HG02623 (cell line): ENCODE data around the gene RCE1.

Experiments used
- ATAC-seq: cut with Tn5 transposase; IDR thresholded peaks from one replicate; pipeline ENCODE4 v1.9.1; 2021; ENCODE audit warnings: moderate library complexity; ENCODE audit not compliant: unreplicated experiment

The RCE1 gene

DNA sequence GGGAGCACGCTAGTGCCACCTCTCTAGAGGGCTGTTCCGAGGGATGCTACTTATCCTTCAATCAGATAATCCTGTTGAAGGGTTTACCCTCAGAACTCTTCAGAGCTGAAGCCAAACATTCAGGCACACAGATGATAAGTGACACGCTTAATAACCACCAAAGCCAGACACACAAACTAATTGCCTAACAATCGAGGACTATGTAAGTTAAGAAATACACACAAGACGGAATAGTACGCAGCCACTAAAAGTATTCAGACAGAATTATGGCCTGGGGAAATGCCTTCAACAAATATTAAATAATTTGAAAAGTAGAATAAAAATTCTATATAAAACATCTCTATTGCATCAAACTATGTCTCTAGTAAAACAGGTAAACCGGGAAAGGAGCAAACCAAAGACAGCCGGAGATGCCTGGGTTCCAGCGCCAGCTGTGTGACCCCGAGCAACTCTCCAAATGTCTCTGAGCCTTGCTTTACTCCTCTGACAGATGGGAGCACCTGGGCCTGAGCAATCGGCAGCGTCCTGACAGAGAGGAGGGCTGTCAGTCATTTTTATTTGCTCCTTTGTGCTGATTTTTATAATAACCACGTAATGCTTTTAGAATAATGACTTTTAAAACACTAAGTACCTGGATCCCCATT is 25.0 kb downstream of the RCE1 start:
- ATAC-seq, result no peak

DNA sequence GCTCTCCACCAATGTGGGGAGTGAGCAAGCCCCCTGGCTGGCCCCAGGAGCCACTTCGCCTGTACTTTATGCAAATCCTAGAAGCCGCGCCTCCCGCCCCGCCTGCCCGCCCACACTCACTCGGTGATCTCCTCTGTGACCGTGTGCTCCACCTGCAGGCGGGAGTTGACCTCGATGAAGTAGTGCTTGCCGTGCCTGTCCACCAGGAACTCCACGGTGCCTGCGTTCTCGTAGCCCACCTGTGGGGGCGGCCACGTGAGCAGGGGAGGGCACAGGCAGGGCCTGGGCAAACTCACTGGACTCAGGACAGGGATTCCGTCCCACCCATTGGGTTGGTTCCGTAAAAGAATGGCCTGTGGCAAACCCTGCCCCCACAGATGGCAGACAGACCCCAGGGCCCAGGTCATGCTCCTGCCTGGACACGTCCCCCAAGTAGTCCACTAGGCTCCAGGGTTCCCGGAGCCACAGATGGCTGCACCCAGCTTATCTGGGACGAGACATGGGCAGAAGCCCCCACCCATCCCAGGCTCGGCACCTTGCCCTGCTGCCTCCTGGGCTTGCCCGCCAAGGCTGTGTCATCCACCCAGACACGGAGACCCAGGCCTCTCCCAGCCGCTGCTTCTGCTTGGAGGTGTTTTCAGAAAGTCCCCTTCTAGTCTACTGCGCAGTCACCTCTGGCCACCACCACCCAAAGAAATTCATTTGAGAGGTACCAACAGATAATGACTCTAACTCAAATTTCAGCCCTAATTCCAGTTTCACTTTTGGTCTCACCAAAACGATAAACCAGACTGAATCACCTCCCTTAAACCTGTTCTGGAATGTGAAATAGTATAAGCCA is 25.7 kb downstream of the RCE1 start:
- peak; percentile 71 for ATAC-seq

DNA sequence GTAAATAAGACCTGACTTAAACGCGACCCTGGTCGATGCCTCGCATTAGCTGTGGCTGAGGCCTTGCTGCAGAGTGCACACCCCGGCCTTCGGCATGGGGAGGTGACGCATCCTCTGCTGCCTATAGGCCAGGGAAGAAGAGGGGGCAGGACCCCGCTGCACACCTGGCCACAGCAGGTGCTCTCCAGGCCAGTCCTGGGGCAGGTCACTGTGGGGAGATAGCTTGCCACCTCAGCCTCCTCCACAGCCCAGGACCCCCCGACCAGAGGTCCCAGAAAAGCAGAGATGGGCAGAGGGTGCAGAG is 26.3 kb downstream of the RCE1 start:
- ATAC-seq, result no peak

- ATAC-seq, result no peak
Measured at GRCh38 chr11:66870131-66870530, 26.9 kb downstream of the RCE1 start.

DNA sequence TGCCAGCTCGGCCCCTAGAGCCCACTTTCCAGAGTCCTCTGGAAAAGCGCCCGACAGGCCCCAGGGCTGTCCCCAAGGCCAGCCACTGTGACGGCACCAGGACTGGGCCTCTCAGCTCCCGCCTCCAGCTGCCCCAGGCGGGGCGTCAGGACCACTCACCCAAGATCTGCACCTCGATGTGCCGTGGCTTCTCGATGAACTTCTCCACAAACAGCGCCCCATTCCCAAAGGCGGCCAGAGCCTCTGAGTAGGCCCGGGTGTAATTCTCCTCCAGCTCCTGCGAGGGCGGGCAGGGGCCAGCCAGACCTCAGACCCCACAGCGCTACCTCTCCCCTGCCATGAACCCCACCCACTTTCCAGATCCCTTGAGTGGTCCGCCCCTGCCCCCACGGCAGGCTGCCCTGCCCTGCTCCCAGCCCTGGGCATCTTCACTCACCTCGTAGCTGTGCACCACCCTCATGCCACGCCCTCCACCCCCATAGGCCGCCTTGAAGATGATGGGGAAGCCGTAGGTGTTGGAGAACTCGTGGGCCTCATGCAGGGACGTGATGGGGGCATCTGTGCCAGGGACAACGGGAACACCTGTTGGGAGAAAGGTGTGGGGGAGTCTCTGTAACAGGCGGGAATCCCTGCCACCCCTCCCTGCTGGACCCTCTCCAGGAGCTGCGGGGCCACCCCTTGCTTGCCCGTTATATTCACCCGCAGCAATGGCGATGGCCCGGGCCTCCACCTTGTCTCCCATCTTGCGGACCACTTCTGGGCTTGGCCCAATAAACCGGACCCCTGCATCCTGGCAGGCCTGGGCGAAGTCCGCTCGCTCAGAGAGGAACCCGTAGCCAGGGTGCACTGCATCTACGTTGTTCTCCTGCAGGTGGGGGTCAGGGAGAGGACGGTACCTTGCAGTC is 27.6 kb downstream of the RCE1 start:
- no peak for ATAC-seq

GRCh38 chr11:66871521-66871901 is 28.3 kb downstream of the RCE1 start:
- no peak for ATAC-seq

DNA sequence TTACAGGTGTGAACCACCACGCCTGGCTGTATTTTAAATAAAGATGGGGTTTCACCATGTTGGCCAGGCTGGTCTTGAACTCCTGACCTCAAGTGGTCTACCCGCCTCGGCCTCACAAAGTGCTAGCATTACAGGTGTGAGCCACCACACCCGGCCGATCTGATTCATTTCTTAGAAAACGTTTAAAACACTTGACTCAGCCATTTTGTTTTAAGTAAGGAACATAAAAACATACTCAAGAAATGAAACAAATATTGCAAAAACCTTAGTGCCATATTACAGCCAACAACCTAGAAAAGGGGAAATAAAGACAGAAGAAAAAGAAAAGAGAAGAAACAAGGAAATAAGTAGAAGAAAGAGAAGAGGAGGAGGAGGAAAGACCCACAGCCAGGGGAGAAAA is 31.0 kb downstream of the RCE1 start:
- ATAC-seq, result no peak

GRCh38 chr11:66875378-66875777 is 32.1 kb downstream of the RCE1 start:
- ATAC-seq, result no peak

- no peak for ATAC-seq
Measured at GRCh38 chr11:66877588-66878385, 34.5 kb downstream of the RCE1 start.

DNA sequence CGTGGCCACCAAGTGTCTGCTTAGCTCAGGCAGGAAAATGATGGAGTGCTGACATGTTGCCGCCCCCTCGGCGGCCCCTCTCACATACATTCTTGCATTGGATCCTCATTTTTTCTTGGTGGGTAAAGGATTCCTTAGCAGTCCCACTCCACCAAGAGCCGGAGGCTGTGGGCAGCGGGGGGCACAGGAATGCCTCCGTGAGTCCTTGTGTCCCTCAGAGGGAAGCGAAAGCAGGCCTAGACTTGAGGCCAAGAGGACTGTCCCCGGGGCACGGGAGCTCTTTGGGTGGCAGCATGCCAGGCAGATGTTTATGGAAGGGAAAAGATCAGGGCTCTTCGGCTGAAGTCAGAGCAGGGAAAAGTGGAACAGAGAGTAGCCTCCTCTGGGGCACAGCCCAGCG is 35.2 kb downstream of the RCE1 start:
- ATAC-seq, result no peak

- no peak for ATAC-seq
Measured at GRCh38 chr11:66879000-66879399, 35.8 kb downstream of the RCE1 start.

DNA sequence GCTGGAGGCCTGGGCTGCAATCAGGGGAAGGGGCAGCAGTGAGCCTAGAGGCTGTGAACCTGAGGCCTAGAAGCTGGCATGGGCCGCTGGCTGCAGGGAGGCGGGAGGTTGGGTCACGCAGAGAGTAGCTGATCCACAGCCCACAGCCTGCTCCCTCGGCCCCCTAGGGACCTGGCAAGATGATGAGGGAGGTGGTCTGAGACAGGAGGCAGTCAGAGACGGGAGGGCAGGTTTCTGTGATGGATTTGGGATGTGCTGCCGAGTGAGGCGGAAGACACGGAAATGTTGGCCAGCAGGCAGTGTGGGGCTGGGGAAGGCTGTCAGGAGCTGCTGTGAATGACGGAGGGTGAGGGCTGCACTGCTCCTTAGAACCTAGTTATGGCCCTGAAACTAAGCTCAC is 36.3 kb downstream of the RCE1 start:
- ATAC-seq, result no peak

GRCh38 chr11:66879999-66880398 is 36.8 kb downstream of the RCE1 start:
- no peak for ATAC-seq

- no peak for ATAC-seq
Measured at GRCh38 chr11:66880496-66881450, 37.5 kb downstream of the RCE1 start.

GRCh38 chr11:66881451-66881835 is 38.2 kb downstream of the RCE1 start:
- no peak for ATAC-seq

- no peak for ATAC-seq
Measured at GRCh38 chr11:66881927-66882452, 38.7 kb downstream of the RCE1 start.

- no peak for ATAC-seq
Measured at GRCh38 chr11:66882561-66883015, 39.3 kb downstream of the RCE1 start.

DNA sequence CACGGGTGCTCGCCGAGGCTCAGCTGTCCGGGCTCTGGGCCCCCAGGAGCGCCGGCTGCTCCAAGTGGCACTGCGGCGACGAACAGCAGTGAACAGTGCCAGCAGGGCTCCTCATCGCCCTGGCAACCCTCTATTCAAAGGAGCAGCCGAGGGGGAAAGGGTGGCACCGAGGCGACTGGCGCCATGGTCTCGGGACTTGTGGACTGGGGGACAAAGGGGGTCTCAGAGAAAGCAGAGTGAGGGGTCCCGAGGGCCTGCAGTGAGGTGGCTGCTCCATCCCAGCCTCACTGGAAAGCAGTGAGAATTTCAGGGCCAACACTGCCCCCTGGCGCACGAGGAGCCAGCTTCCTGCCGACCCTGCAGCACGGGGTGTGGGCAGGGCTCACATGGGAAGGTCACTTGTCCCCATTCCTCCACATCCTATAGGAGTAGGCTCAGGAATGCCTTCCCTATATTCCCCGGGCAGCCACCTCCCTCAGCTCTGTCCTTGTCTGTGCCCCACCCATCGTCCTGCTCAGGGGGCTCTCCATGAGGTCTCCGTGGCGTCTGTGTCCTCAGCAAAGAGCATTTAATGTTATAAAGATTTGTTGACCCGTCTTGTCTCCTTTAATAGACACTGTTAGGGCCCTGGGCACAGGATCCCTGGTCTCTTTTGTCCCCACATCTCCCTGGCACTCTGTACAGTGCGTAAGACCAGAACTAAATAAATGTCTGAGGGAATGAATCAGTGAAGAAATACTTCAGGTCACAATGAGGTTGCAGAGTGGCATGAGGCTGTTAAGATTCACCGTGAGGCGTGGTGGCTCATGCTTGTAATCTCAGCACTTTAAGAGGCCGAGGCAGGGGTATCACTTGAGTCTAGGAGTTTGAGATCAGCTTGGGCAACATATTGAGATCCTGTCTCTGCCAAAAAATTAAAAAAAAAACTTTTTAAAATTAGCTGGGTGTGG is 40.0 kb downstream of the RCE1 start:
- ATAC-seq, result no peak
